ENCODE data around the gene GAS5.
"Not testable (repeated sequence)": the region's sequence is repeated elsewhere in the genome, so short reads cannot be mapped to it uniquely, and the experiment has no call there.

The GAS5 gene

GRCh38 chr1:173867753-173868265, at the start of gene GAS5:
Gene GAS5 (minus strand): TSS chr1:173867989.
- peak; percentile 99 for DNase-seq
- in situ Hi-C loops (cut with MboI; ENCODE audit: low pct_unique_long_range_greater_than_20kb, low sequenced_read_pairs) = no loop called here

- no peak for DNase-seq
- in situ Hi-C loops (cut with MboI; ENCODE audit: low pct_unique_long_range_greater_than_20kb, low sequenced_read_pairs) = no loop called here
Measured at GRCh38 chr1:173917149-173917548, 49.4 kb upstream of the GAS5 start, which contains the start of gene SERPINC1. Gene SERPINC1 (minus strand): TSS chr1:173917327. CDS start chr1:173917259, 68 bp downstream.

GRCh38 chr1:173916667-173917066, 48.9 kb upstream of the GAS5 start:
- no peak for DNase-seq
- in situ Hi-C loops (cut with MboI; ENCODE audit: low pct_unique_long_range_greater_than_20kb, low sequenced_read_pairs) = no loop called here

- in situ Hi-C loops (cut with MboI; ENCODE audit: low pct_unique_long_range_greater_than_20kb, low sequenced_read_pairs) = no loop called here
- no peak for DNase-seq
Measured at GRCh38 chr1:173915596-173915995, 47.8 kb upstream of the GAS5 start.

GRCh38 chr1:173914366-173914871, 46.6 kb upstream of the GAS5 start:
- in situ Hi-C loops (cut with MboI; ENCODE audit: low pct_unique_long_range_greater_than_20kb, low sequenced_read_pairs) = no loop called here
- peak; percentile 51 for DNase-seq

DNA sequence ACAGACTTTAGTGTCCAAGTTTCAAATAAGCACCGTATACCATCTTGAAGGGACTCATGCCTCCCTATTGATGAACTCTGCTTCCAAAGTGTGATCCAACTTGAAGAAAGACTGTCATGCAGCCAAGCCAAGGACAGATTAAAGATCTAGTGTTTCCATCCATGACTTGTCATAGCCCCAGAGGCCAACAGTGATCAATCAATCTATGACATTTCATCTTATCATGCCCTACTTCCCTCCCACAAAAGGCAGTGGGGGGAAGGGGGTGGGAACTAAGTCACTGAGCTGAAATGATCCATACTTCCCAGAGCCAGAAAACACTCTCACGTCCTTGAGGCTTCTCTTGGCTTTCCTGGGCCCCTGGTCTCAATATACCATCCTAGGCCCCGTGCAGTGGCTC, 45.3 kb upstream of the GAS5 start:
- in situ Hi-C loops (cut with MboI; ENCODE audit: low pct_unique_long_range_greater_than_20kb, low sequenced_read_pairs) = no loop called here

GRCh38 chr1:173903827-173904531, 36.2 kb upstream of the GAS5 start:
- in situ Hi-C loops (cut with MboI; ENCODE audit: low pct_unique_long_range_greater_than_20kb, low sequenced_read_pairs) = no loop called here
- no peak for DNase-seq

More for the DNA sequence above, 45.3 kb upstream of the GAS5 start:
- no peak for DNase-seq

DNA sequence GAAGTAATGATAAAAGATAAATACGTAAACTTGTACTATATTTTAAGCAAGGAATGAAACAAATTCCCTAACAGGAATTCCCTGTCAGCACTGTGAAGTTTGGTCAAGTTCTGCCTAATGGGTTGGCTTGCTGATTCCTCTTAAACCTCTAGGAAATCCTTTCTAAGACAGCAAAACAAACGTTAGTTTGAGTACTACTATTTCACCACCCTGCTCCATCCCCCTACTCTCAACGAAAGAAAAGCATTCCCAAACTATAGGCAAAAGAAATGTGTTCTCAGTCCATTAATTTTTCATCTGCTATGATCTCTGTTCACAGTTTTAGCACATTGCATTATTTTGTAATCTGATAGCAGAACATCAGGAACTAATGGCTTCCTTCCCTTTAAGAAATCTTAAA, 33.2 kb upstream of the GAS5 start:
- in situ Hi-C loops (cut with MboI; ENCODE audit: low pct_unique_long_range_greater_than_20kb, low sequenced_read_pairs) = no loop called here
- no peak for DNase-seq

- in situ Hi-C loops (cut with MboI; ENCODE audit: low pct_unique_long_range_greater_than_20kb, low sequenced_read_pairs) = no loop called here
- no peak for DNase-seq
Measured at GRCh38 chr1:173900427-173900826, 32.6 kb upstream of the GAS5 start.

DNA sequence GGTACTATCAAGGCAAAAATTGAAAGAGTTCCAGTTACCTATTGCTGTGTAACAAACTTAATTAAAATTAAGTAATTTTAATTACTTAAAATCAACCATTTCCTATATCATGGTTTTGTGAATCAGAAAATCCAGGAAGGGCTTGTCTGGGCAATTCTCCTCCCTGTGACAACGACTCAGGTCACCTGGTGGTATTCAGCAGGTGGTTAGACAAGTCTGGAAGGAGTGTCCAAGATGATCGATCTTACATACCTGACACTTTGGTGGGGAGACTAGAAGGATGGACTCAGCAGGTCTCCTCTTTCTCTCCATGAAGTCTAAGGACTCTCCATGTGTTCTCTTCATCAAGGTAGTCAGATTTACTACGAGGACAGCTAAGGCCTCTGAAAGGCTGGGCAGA, 26.4 kb upstream of the GAS5 start:
- in situ Hi-C loops (cut with MboI; ENCODE audit: low pct_unique_long_range_greater_than_20kb, low sequenced_read_pairs) = no loop called here
- no peak for DNase-seq

- in situ Hi-C loops (cut with MboI; ENCODE audit: low pct_unique_long_range_greater_than_20kb, low sequenced_read_pairs) = no loop called here
- no peak for DNase-seq
Measured at GRCh38 chr1:173893611-173894010, 25.8 kb upstream of the GAS5 start.

GRCh38 chr1:173889885-173890284, 22.1 kb upstream of the GAS5 start:
- DNase-seq = no peak
- in situ Hi-C loops (cut with MboI; ENCODE audit: low pct_unique_long_range_greater_than_20kb, low sequenced_read_pairs) = no loop called here

GRCh38 chr1:173888749-173889148, 21.0 kb upstream of the GAS5 start:
- in situ Hi-C loops (cut with MboI; ENCODE audit: low pct_unique_long_range_greater_than_20kb, low sequenced_read_pairs) = no loop called here
- no peak for DNase-seq

GRCh38 chr1:173887627-173888026, 19.8 kb upstream of the GAS5 start:
- in situ Hi-C loops (cut with MboI; ENCODE audit: low pct_unique_long_range_greater_than_20kb, low sequenced_read_pairs) = no loop called here

DNA sequence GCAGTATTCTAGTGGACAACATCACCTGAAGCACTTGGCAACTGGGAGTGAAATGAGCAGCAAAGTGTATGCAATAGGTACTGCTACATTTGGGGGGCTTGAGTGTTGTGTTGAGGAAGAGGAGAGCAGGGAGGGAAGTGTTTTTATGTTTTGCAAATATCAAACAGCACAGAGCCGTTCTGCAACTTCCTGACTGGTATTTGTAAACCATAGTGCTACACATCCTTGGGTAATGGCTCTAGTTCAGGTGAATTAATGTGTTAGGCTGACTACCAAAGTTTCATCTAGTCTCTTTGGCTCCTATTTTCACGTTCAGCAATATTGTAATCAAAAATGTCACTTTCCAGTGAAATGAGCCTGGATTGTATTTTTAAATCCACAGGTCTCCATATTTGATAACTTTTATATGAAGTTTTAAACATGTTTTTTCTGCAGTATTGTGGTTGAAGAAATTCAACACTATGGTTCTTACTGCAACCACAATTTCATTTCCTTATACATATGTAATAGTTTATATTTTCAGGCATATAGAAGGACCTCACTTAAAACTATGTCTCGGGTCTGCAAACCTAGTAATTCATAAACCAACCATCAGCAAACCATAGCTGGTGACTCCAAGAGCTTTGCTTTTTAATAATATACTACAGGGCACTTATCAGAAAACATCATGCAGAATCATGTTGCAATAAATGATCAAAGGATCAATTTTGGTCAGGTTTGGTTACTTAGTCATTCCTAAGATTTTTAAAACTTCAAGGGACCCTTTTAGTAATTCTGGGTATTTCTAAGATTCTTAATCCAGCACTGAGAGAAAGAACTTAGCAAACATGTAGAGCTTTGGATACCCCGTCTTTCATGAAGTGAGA, 19.2 kb upstream of the GAS5 start:
- DNase-seq = no peak
- in situ Hi-C loops (cut with MboI; ENCODE audit: low pct_unique_long_range_greater_than_20kb, low sequenced_read_pairs) = no loop called here

More at GRCh38 chr1:173887627-173888026, 19.8 kb upstream of the GAS5 start:
- DNase-seq = no peak

DNA sequence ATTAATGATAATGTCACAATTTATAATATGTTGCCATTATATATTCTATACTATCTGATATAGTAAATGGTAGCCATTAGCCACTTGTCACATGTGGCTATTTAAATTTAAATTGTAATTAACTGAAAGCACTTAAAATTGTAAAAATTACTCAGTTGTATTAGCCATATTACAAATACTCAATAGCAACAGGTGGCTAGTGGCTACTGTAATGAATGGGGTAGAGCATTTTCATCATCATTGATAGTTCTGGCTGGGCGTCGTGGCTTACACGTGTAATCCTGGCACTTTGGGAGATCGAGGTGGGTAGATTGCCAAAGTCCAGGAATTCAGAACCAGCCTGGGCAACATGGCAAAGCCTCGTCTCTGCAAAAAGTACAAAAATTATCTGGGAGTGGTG, 16.9 kb upstream of the GAS5 start:
- in situ Hi-C loops (cut with MboI; ENCODE audit: low pct_unique_long_range_greater_than_20kb, low sequenced_read_pairs) = no loop called here
- DNase-seq = no peak

DNA sequence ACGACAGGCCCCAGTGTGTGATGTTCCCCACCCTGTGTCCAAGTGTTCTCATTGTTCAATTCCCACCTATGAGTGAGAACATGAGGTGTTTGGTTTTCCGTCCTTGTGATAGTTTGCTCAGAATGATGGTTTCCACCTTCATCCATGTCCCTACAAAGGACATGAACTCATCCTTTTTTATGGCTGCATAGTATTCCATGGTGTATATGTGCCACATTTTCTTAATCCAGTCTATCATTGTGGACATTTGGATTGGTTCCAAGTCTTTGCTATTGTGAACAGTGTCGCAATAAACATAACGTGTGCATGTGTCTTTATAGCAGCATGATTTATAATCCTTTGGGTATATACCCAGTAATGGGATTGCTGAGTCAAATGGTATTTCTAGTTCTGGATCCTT, 13.3 kb upstream of the GAS5 start:
- DNase-seq; in situ Hi-C loops (cut with MboI; ENCODE audit: low pct_unique_long_range_greater_than_20kb, low sequenced_read_pairs): not testable (repeated sequence)

GRCh38 chr1:173878251-173878650, 10.5 kb upstream of the GAS5 start:
- in situ Hi-C loops (cut with MboI; ENCODE audit: low pct_unique_long_range_greater_than_20kb, low sequenced_read_pairs) = no loop called here

DNA sequence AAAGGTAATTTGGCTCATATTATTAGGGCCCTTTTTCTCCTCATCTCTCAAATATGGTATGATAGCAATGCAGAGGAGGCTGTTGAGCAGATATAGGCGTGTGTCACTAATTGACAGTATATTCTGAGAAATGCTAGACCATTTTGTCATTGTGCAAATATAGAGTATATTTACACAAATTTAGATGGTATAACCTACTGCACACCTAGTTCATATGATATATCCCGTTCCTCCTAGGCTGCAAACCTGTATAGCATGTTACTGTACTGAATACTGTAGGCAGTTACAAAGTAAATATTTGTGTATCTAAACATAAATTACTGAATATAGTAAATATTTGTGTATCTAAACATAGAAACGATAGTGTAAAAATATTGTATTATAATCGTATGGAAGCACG, 8.9 kb upstream of the GAS5 start:
- no peak for DNase-seq
- in situ Hi-C loops (cut with MboI; ENCODE audit: low pct_unique_long_range_greater_than_20kb, low sequenced_read_pairs) = no loop called here

More at GRCh38 chr1:173878251-173878650, 10.5 kb upstream of the GAS5 start:
- no peak for DNase-seq

DNA sequence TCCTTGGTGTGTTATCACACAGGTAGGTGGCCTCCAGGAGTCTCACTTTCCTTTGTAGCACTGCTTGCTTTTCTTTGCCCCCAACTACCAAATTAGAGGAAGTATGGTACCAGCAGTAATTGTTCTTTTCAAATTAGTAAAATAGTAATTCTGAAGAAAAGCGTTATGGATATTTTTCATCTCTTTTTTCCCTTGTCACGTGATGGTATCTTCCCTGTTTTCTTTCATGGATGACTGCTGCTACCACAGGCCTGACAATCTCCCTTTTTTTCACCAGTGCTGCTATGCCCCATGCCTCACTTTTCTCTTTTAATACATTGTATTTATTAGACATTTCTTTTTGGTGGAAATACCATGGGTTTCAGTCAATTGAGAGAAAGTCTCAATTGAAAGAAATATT, 3.7 kb upstream of the GAS5 start:
- in situ Hi-C loops (cut with MboI; ENCODE audit: low pct_unique_long_range_greater_than_20kb, low sequenced_read_pairs) = no loop called here
- DNase-seq = peak; percentile 22
